OCI-LY7 (cell line): ENCODE results near the gene NOP10.

ENCODE experiments used
- EZH2phosphoT487 ChIP-seq: fragments of 200-600 bp; sonication (generic); IDR thresholded peaks from 2 replicates; pipeline ENCODE4 v1.6.1; 2018; ENCODE audit warnings: low read depth, borderline replicate concordance, mild to moderate bottlenecking, mixed run types, antibody characterized with exemption, low read length, moderate library complexity, mixed read lengths
- TF ChIP-seq, protein P1 (sequence below): fragments of 200-600 bp; sonication (generic); conservative IDR thresholded peaks from 2 replicates; pipeline ENCODE4 v1.5.1; 2014; ENCODE audit warnings: mild to moderate bottlenecking, antibody characterized with exemption, low read length, moderate library complexity, mixed read lengths

DNA sequence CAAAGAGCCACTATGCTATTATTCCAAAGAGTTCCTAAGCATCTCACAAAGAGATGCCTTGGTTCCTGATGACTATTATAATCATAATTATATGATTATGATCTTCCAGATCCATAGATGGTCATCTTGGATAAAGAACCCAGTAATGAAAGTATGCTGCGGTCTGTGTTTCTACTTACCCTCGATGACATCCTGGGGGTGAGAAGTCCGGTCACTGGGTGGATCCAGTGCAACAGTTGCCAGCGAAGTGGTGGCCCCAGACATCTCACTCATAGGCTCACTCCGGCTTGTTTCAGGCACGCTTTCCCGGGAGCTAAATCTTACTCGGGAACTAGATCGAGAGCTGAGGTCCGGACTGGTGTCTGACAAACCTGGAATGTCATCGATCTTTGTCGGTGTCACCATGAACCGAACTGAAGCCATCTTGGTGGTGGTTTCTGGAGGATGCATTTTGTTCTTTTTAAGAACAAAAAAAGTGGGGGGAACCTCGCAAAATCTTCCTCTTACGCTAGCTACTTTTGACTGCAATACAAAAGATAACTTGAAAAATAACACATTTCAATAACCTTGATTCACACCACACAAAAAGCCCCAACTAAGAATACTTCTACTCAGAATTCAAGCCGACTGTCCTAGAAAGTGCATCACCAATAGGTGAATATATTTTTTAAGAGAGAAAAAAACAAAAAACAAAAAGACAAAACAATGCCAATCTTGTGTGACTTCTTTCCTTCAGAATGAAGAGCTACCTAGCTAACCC is 6.5 kb downstream of the NOP10 start:
- TF ChIP-seq, protein P1, sequence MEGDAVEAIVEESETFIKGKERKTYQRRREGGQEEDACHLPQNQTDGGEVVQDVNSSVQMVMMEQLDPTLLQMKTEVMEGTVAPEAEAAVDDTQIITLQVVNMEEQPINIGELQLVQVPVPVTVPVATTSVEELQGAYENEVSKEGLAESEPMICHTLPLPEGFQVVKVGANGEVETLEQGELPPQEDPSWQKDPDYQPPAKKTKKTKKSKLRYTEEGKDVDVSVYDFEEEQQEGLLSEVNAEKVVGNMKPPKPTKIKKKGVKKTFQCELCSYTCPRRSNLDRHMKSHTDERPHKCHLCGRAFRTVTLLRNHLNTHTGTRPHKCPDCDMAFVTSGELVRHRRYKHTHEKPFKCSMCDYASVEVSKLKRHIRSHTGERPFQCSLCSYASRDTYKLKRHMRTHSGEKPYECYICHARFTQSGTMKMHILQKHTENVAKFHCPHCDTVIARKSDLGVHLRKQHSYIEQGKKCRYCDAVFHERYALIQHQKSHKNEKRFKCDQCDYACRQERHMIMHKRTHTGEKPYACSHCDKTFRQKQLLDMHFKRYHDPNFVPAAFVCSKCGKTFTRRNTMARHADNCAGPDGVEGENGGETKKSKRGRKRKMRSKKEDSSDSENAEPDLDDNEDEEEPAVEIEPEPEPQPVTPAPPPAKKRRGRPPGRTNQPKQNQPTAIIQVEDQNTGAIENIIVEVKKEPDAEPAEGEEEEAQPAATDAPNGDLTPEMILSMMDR: no peak
- no peak for TF ChIP-seq EZH2phosphoT487
